Astrocyte (in vitro differentiated cells and primary cell): ENCODE results near the gene CNTLN. TPM values are rescaled to one million over a fixed set of nuclear protein-coding genes. Genes with fewer than 3 reads are reported as not detected.

Source experiments
- DNase-seq: peaks from one replicate; pipeline ENCODE4 v3.0.0-alpha.2; 2010; ENCODE audit warnings: low read depth
- FAIRE-seq: peaks from 2 replicates; lab custom pipeline; 2011; peaks lifted over from hg19 to GRCh38; lab: Jason Lieb, UNC
- H2AFZ ChIP-seq: 2 replicates; pipeline ENCODE4 v1.6.0; 2012; ENCODE audit warnings: low read depth, low read length, inconsistent platforms
- H3K27ac ChIP-seq: 2 replicates; pipeline ENCODE4 v1.5.1; 2011; ENCODE audit warnings: low read depth, low read length, inconsistent platforms
- H3K27me3 ChIP-seq: 2 replicates; pipeline ENCODE4 v1.6.0; 2011; ENCODE audit warnings: low read length, inconsistent platforms; ENCODE audit not compliant: insufficient read depth
- H3K36me3 ChIP-seq: 2 replicates; pipeline ENCODE4 v1.5.1; 2011; ENCODE audit warnings: low read length, inconsistent platforms; ENCODE audit not compliant: insufficient read depth
- H3K4me1 ChIP-seq: 2 replicates; pipeline ENCODE4 v1.5.1; 2011; ENCODE audit warnings: low read length, inconsistent platforms; ENCODE audit not compliant: insufficient read depth
- H3K4me2 ChIP-seq: 2 replicates; pipeline ENCODE4 v1.6.0; 2012; ENCODE audit warnings: low read length, inconsistent platforms
- H3K4me3 ChIP-seq: 2 replicates; pipeline ENCODE4 v1.5.1; 2011; ENCODE audit warnings: low read depth, mild to moderate bottlenecking, low read length, inconsistent platforms; ENCODE audit not compliant: insufficient read depth
- H3K79me2 ChIP-seq: 2 replicates; pipeline ENCODE4 v1.6.0; 2012; ENCODE audit warnings: mild to moderate bottlenecking, low read length, inconsistent platforms; ENCODE audit not compliant: insufficient read depth
- H3K9ac ChIP-seq: 2 replicates; pipeline ENCODE4 v1.6.0; 2012; ENCODE audit warnings: mild to moderate bottlenecking, low read length, inconsistent platforms
- H3K9me3 ChIP-seq: 2 replicates; pipeline ENCODE4 v1.5.1; 2012; ENCODE audit warnings: low read depth, mild to moderate bottlenecking, low read length, inconsistent platforms; ENCODE audit not compliant: insufficient read depth
- H4K20me1 ChIP-seq: 2 replicates; pipeline ENCODE4 v1.6.0; 2012; ENCODE audit warnings: low read length, inconsistent platforms; ENCODE audit not compliant: insufficient read depth
- H3K27ac Mint-ChIP-seq: one replicate; pipeline ENCODE4 v1.8.0; 2021; ENCODE audit warnings: mild to moderate bottlenecking, mixed read lengths; ENCODE audit not compliant: unreplicated experiment
- H3K27me3 Mint-ChIP-seq: one replicate; pipeline ENCODE4 v1.8.0; 2021; ENCODE audit warnings: low read depth, mixed read lengths; ENCODE audit not compliant: unreplicated experiment
- H3K36me3 Mint-ChIP-seq: one replicate; pipeline ENCODE4 v1.8.0; 2021; ENCODE audit warnings: low read depth, mixed read lengths; ENCODE audit not compliant: unreplicated experiment
- H3K4me1 Mint-ChIP-seq: one replicate; pipeline ENCODE4 v1.8.0; 2021; ENCODE audit warnings: low read depth, mixed read lengths; ENCODE audit not compliant: unreplicated experiment
- H3K4me3 Mint-ChIP-seq: one replicate; pipeline ENCODE4 v1.8.0; 2021; ENCODE audit warnings: mild to moderate bottlenecking, moderate library complexity, mixed read lengths; ENCODE audit not compliant: unreplicated experiment
- H3K9me3 Mint-ChIP-seq: one replicate; pipeline ENCODE4 v1.8.0; 2021; ENCODE audit warnings: mild to moderate bottlenecking, mixed read lengths; ENCODE audit not compliant: unreplicated experiment
- CTCF ChIP-seq: IDR thresholded peaks from 2 replicates; pipeline ENCODE4 v1.5.1; 2011; ENCODE audit warnings: low read depth, mild to moderate bottlenecking, inconsistent platforms, low read length, moderate library complexity; ENCODE audit not compliant: insufficient read depth
- EZH2 ChIP-seq: IDR thresholded peaks from 2 replicates; pipeline ENCODE4 v1.6.1; 2012; ENCODE audit warnings: mild to moderate bottlenecking, low read length, inconsistent platforms; ENCODE audit not compliant: insufficient read depth
- total RNA-seq: library from RNA; stranded (reverse); gene quantifications from 2 replicates; pipeline ENCODE4 v1.2.1, GENCODE V29; 2021

Gene CNTLN
- total RNA-seq, 1 donor from 2014 or later: 4.4 TPM

DNA sequence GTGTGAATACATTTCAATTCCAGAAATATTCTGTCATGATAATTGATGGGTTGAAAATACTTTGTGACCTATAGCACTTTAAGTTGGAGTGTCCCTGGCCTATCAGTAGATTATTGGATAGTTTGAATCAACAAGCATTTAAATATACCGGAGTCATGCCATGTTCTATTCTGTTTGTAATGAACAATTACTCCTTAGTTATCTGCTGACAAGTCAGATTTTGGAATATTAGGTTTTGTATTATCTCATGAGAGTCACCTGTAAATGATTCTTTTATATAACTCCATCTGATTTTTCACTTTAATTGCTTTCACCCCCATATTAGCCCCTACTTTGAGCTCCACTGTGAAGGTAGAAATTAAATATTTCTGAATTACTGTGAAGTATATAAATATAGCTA is 351.6 kb downstream of the CNTLN start:
- H3K27ac Mint-ChIP-seq: no peak overlapping the region
- no peaks in the 10 kb centered on the region for H3K4me1 ChIP-seq
- no peak overlapping the region for H3K27ac ChIP-seq
- no peaks in the 10 kb centered on the region for H3K36me3 Mint-ChIP-seq
- H3K79me2 ChIP-seq: no peaks in the 10 kb centered on the region
- H3K4me3 ChIP-seq: no peak overlapping the region
- no peak for FAIRE-seq
- H3K4me3 Mint-ChIP-seq: no peak overlapping the region
- H4K20me1 ChIP-seq: no peaks in the 10 kb centered on the region
- H3K27me3 Mint-ChIP-seq: no peaks in the 10 kb centered on the region
- no peak for DNase-seq
- TF ChIP-seq CTCF (no peak), EZH2 (no peak)
- no peaks in the 10 kb centered on the region for H3K9me3 ChIP-seq
- no peak overlapping the region for H3K9ac ChIP-seq
- H3K27me3 ChIP-seq: no peaks in the 10 kb centered on the region
- H3K36me3 ChIP-seq: no peaks in the 10 kb centered on the region
- no peak overlapping the region for H2AFZ ChIP-seq
- no peak overlapping the region for H3K4me2 ChIP-seq
- H3K9me3 Mint-ChIP-seq: no peaks in the 10 kb centered on the region
- H3K4me1 Mint-ChIP-seq: no peaks in the 10 kb centered on the region

- H3K4me2 ChIP-seq: no peak overlapping the region
- Mint-ChIP-seq H3K4me1 (peaks cover 3% of the 10 kb centered on the region), H3K27ac (no peak overlapping the region), H3K4me3 (no peak overlapping the region), H3K36me3 (no peaks in the 10 kb centered on the region), H3K27me3 (no peaks in the 10 kb centered on the region), H3K9me3 (no peaks in the 10 kb centered on the region)
- no peak overlapping the region for H3K9ac ChIP-seq
- H3K9me3 ChIP-seq: no peaks in the 10 kb centered on the region
- H4K20me1 ChIP-seq: no peaks in the 10 kb centered on the region
- H3K4me1 ChIP-seq: no peaks in the 10 kb centered on the region
- no peak for FAIRE-seq
- no peak for DNase-seq
- no peaks in the 10 kb centered on the region for H3K79me2 ChIP-seq
- H3K4me3 ChIP-seq: no peak overlapping the region
- TF ChIP-seq CTCF: no peak
- TF ChIP-seq EZH2: no peak
- no peak overlapping the region for H2AFZ ChIP-seq
- H3K36me3 ChIP-seq: no peaks in the 10 kb centered on the region
- no peaks in the 10 kb centered on the region for H3K27me3 ChIP-seq
- H3K27ac ChIP-seq: no peak overlapping the region
Observed at GRCh38 chr9:17487467-17487866, 352.6 kb downstream of the CNTLN start.

DNA sequence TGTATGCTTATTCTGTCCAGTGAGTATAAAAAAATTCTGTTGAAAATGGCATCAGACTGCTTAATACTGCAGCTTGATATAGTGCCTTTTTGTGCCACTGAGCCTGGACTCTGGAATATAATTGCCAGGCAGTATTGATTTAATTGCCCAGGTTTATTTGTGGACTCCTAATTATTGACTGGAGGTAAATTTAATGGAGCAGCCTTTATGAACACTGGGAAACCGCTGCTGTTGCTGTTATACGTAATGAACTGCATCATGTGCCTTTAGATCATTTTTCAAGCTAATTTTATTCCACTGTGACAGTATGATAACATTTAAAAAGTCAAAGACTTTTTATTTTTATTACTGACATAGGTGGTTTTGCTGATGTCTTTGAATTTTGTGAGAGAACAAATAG is 353.8 kb downstream of the CNTLN start:
- H3K4me1 Mint-ChIP-seq: peaks cover 3% of the 10 kb centered on the region
- H3K36me3 Mint-ChIP-seq: no peaks in the 10 kb centered on the region
- no peaks in the 10 kb centered on the region for H4K20me1 ChIP-seq
- H3K9me3 Mint-ChIP-seq: no peaks in the 10 kb centered on the region
- H3K4me1 ChIP-seq: no peaks in the 10 kb centered on the region
- H3K36me3 ChIP-seq: no peaks in the 10 kb centered on the region
- H3K4me2 ChIP-seq: no peak overlapping the region
- no peak overlapping the region for H3K4me3 ChIP-seq
- no peak for DNase-seq
- H3K27me3 ChIP-seq: no peaks in the 10 kb centered on the region
- no peak overlapping the region for H3K27ac Mint-ChIP-seq
- TF ChIP-seq EZH2: no peak
- no peak for TF ChIP-seq CTCF
- no peak overlapping the region for H3K9ac ChIP-seq
- no peak overlapping the region for H3K27ac ChIP-seq
- no peak for FAIRE-seq
- H2AFZ ChIP-seq: no peak overlapping the region
- no peak overlapping the region for H3K4me3 Mint-ChIP-seq
- no peaks in the 10 kb centered on the region for H3K27me3 Mint-ChIP-seq
- H3K79me2 ChIP-seq: no peaks in the 10 kb centered on the region
- no peaks in the 10 kb centered on the region for H3K9me3 ChIP-seq
